Astrocyte of the spinal cord (primary cell): ENCODE measurements around the gene OSGIN1.

Experiments
- DNase-seq: peaks from one replicate; pipeline ENCODE4 v3.0.0; 2011; ENCODE audit warnings: low read depth, low spot score
- H3K4me3 ChIP-seq: 2 replicates; pipeline ENCODE4 v1.5.1; 2011; ENCODE audit warnings: low read depth, mild to moderate bottlenecking, low read length, moderate library complexity
- CTCF ChIP-seq: IDR thresholded peaks from 2 replicates; pipeline ENCODE4 v1.5.1; 2012; ENCODE audit warnings: low read depth, mild to moderate bottlenecking, low read length, inconsistent platforms
- in situ Hi-C: cut with HindIII; loops from 2 replicates; pipeline ENCODE4 v1.10.0; 2017; ENCODE audit warnings: low sequenced_read_pairs

The OSGIN1 gene

DNA sequence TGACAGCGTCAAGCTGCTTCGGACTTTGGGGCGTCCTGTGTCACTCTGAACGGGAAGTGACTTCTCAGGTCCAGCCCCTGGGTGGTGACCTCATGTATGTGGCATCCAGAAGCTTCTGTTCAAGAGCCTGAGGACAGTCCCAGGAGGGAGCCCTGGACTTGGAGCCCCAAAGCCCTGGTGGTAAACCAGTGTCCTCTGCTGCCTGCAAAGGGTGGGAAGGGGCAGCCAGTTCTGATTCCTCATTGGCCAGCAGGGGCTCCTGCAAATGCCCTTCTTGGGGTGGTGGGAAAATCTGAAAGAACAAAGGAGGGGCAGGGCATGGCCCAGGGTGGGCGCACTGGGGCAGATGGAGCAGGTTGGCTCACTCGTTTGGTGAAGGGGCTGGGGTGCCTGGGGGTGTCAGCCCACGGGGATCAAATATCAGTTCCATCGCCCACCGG, 1.6 kb downstream of the OSGIN1 start:
- in situ Hi-C loops: no loop called here
- H3K4me3 ChIP-seq: no peak overlapping the region
- peak; percentile 1 for TF ChIP-seq CTCF
- DNase-seq: peak; percentile 18

- no peak overlapping the region for H3K4me3 ChIP-seq
- in situ Hi-C loops: no loop called here
- no peak for TF ChIP-seq CTCF
- DNase-seq: peak; percentile 47
Measured at GRCh38 chr16:83955218-83956130, 2.4 kb downstream of the OSGIN1 start.

DNA sequence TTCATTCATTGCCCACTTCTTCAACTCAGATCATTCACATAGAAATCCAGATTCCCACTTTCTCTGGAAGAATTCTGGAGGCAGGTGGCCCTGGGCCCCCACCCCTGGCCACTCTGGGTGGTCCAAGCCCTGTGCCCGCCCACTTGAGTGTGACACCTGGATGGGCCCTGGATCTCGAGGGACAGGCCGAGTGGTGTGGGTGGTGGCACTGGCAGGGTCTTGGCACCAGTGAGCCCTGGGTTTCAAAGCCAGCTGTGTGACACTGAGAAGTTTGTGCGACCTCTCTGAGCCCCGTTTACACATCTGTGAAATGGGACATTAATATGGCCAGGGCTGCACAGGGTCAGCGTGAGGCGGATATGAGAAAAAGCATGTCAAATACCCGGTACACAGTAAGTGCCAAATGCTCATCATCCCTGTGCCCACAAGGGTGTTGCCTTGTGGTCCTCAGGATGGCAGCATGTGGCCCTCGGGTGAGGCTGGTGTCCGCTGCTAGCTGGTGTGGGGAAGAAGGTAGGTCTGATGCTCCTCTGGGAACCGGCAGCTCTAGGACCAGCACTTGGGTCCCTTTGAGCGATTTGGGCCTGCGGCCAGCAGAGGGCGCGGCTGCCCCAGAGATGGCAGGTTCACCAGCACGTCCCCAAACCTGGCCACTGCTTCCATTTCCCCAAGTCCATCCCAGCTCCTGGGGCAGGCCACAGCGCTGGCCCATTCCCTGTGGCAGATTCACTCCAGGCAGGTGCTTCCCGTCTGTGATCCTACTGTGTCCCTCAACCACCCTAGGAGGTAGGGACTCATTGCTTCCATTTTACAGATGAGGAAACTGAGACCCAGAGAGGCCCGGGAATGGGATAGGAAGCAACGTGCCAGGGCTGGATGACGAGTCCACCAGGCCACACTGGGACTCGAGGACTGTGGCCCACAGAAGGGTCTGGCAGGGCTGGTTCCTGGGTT, 3.6 kb downstream of the OSGIN1 start:
- in situ Hi-C loops: no loop called here
- H3K4me3 ChIP-seq: no peak overlapping the region
- DNase-seq: peak; percentile 78
- peak; percentile 91 for TF ChIP-seq CTCF

GRCh38 chr16:83957296-83957855, 4.3 kb downstream of the OSGIN1 start:
- in situ Hi-C loops: no loop called here
- no peak for DNase-seq
- no peak for TF ChIP-seq CTCF
- H3K4me3 ChIP-seq: no peak overlapping the region

GRCh38 chr16:83958137-83958845, 5.3 kb downstream of the OSGIN1 start:
- no peak overlapping the region for H3K4me3 ChIP-seq
- DNase-seq: no peak
- in situ Hi-C loops: no loop called here
- TF ChIP-seq CTCF: no peak
